Measurements from ENCODE around the gene GNB1L.
"Not testable (repeated sequence)": the region's sequence is repeated elsewhere in the genome, so short reads cannot be mapped to it uniquely, and the experiment has no call there.

GRCh38 chr22:19792383-19792896 is 62.2 kb downstream of the GNB1L start:
- not testable (repeated sequence) for TF ChIP-seq CTCF (IDR thresholded peaks at IDR 0.05); SIN3A (IDR thresholded peaks at IDR 0.05; ENCODE audit: borderline replicate concordance, insufficient read depth, low read depth, low read length); REST (IDR thresholded peaks at IDR 0.05; ENCODE audit: insufficient read depth in 1 of 2, low read depth in 2 of 2, low read length in 1 of 2)

Data from Panc1 (cell line).